ELF-1 (cell line): Measurements from ENCODE around the gene MVP.
A peak's percentile ranks its signal among the peaks of the same experiment; 100 is the strongest.
"Not testable (repeated sequence)": the region's sequence is repeated elsewhere in the genome, so short reads cannot be mapped to it uniquely, and the experiment has no call there.

Experiments
- DNase-seq: peaks from one replicate; pipeline ENCODE4 v3.0.0-alpha.2; 2016; ENCODE audit warnings: low read depth, low spot score

Gene MVP

GRCh38 chr16:29820271-29820701 is at the start of gene MVP:
Gene MVP, plus strand, starts transcription at chr16:29820462. Its CDS starts 10,088 bp downstream, at chr16:29830550.
- DNase-seq, result no peak

GRCh38 chr16:29772330-29772729 is 47.9 kb upstream of the MVP start:
- not testable (repeated sequence) for DNase-seq

- no peak for DNase-seq
Observed at GRCh38 chr16:29774730-29775129, 45.5 kb upstream of the MVP start.

GRCh38 chr16:29775742-29776408 is 44.4 kb upstream of the MVP start:
- DNase-seq, result peak; percentile 32

- DNase-seq, result no peak
Observed at GRCh38 chr16:29777576-29778350, 42.5 kb upstream of the MVP start, which contains the start of gene ZG16. Gene ZG16, plus strand, starts transcription at chr16:29778256. Its CDS starts 1,011 bp downstream, at chr16:29779267.

- DNase-seq, result peak; percentile 93
Observed at GRCh38 chr16:29779474-29779873, 40.8 kb upstream of the MVP start.

- DNase-seq, result peak; percentile 72
Observed at GRCh38 chr16:29783094-29783953, 36.9 kb upstream of the MVP start.

- no peak for DNase-seq
Observed at GRCh38 chr16:29784157-29784556, 36.1 kb upstream of the MVP start.

- peak; percentile 92 for DNase-seq
Observed at GRCh38 chr16:29784901-29785500, 35.3 kb upstream of the MVP start.

GRCh38 chr16:29787155-29787554 is 33.1 kb upstream of the MVP start:
- DNase-seq, result not testable (repeated sequence)

- no peak for DNase-seq
Observed at GRCh38 chr16:29789775-29790182, 30.5 kb upstream of the MVP start.

GRCh38 chr16:29790183-29790948 is 29.9 kb upstream of the MVP start, which contains the start of gene KIF22:
Gene KIF22, plus strand, starts transcription at chr16:29790751. Its CDS starts 9 bp downstream, at chr16:29790760.
- peak; percentile 100 for DNase-seq

GRCh38 chr16:29790949-29791844 is 29.1 kb upstream of the MVP start:
- peak; percentile 41 for DNase-seq

- DNase-seq, result no peak
Observed at GRCh38 chr16:29791845-29792807, 28.1 kb upstream of the MVP start.

GRCh38 chr16:29793153-29793552 is 27.1 kb upstream of the MVP start:
- DNase-seq, result not testable (repeated sequence)

GRCh38 chr16:29794231-29794710 is 26.0 kb upstream of the MVP start:
- DNase-seq, result no peak

- DNase-seq, result no peak
Observed at GRCh38 chr16:29802416-29802935, 17.8 kb upstream of the MVP start.

- DNase-seq, result no peak
Observed at GRCh38 chr16:29804020-29804419, 16.2 kb upstream of the MVP start.
